ENCODE results near the gene PPP1R1B. TPM values are rescaled to one million over a fixed set of nuclear protein-coding genes. Genes with fewer than 3 reads are reported as not detected.

Gene PPP1R1B
- total RNA-seq, 1 experiment from 2014 or later: not detected

DNA sequence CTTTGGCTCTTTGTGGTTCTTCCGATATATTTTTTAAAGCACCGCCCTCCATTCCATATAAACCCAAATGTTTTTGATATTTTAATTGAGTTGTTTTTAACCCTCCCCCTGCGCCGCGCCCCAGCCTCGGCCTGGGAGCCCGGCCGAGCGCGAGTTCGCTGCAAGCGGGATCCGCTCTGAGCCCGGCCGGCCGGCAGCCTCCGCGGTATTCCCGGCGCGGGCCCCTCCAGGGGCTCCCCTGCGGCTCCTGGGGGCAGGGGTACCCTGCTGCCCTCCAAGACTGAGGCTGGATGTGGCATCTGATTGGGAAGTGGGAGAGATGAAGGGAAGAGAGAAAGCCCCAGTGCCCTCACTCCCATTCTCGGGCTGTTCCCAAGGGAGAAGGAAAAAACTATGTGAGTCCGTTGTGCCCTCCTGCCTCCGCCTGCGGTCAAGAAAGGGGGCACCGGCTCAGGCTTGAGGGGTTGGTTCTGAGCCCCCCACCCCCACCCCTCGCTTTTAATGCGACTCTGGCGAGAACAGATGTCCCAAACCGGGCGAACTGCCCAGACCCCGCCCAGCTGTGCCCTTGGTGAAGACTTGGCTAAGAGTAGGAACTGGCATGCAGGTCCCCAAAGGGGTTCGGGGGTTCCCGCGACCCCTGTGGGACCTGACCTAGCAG is 27.6 kb upstream of the PPP1R1B start:
- in situ Hi-C loops (cut with HindIII; ENCODE audit: low pct_unique_long_range_greater_than_20kb, low sequenced_read_pairs): no loop called here
- no peak for DNase-seq (ENCODE audit: low read depth)

DNA sequence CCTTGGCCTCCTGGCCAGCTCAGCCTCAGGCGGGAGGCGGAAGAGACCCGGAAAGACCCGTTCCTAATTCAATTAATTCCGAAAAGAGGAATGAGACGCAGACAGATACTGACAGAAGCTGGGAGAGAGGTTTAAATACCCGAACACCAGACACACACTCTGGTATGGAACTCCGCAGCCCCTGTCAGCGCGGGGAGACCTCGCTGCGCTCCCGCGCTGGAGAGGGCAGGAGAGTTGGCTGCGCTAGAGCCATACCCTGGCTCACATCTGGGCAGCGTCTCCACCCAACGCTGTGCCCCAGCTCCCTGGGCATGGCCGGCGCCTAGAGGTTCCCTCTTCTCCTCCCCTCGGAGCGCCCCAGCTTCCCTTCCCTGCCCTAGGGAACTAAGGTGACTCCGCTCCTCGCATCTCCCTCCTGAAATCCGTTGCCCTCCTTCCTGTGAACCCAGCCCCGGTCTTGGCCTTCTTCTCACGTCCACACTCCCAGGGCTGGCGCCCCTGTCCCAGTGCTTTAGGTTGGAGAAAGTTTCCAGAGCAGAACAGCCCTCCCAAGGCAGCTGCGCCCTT is 27.0 kb upstream of the PPP1R1B start:
- in situ Hi-C loops (cut with HindIII; ENCODE audit: low pct_unique_long_range_greater_than_20kb, low sequenced_read_pairs): no loop called here
- no peak for DNase-seq (ENCODE audit: low read depth)

DNA sequence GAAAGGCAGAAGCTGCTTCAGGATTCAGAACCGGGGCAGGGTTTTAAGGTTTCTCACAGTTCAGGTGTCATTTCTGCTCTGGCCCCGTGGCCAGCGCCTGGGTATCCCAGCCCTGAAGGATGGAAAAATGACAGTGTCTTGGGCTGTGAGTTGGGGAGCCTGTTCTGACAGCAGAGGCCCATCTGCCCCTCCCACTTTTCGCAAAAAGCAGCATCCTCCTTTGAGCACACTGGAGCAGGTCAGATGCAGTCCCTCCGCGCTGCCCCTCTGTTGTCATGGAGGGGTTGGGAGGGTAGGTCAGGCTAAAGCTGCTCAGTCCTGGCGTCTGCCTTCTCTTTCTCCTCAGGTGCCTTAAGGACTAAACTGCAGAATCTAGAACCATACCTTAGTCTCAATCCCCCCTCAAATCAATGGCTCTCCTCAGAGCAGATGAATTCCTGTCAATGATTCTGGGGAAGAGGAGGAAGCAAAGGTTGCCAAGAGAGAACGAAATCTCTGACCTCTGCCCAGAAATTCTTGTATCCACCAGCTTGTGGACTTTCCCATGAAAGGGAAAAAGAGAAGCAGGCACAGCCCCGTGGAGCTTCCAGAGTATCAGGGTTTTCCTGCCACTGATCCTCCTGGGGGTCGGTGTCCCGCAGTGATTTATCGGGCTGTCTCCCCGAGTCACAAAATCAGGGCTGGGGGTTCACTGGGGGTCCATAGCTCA is 26.3 kb upstream of the PPP1R1B start:
- no peak for DNase-seq (ENCODE audit: low read depth)
- in situ Hi-C loops (cut with HindIII; ENCODE audit: low pct_unique_long_range_greater_than_20kb, low sequenced_read_pairs): no loop called here

DNA sequence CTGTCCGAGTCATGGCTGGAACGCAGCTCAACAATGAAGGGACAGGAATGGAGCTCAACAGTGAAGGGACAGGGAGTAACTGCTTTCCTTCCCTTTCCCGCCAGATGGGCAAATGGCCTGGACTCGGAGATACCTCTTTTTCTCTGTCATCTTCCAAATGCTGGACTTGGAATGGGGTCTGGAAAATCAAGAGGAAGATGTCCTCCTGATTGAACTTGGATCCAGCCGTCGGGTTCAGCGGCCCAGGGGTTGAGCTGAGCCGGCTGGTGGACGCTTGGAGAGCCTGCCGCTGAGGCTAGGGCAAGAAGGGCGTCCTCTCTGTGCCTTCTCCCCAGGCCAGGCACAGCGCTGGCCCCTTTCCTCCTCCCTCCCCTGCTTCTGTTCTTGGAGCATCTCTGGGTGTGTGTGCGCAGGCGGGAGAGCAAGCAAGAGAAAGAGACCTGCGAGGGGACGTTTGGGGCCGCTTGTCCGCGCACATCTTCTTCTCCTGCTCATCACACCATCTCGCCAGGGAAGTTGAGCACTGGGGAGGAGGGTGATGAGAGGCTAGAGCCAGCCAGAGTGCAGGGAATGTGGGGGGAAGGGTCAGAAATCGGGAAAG is 25.7 kb upstream of the PPP1R1B start:
- no peak for DNase-seq (ENCODE audit: low read depth)
- in situ Hi-C loops (cut with HindIII; ENCODE audit: low pct_unique_long_range_greater_than_20kb, low sequenced_read_pairs): no loop called here

DNA sequence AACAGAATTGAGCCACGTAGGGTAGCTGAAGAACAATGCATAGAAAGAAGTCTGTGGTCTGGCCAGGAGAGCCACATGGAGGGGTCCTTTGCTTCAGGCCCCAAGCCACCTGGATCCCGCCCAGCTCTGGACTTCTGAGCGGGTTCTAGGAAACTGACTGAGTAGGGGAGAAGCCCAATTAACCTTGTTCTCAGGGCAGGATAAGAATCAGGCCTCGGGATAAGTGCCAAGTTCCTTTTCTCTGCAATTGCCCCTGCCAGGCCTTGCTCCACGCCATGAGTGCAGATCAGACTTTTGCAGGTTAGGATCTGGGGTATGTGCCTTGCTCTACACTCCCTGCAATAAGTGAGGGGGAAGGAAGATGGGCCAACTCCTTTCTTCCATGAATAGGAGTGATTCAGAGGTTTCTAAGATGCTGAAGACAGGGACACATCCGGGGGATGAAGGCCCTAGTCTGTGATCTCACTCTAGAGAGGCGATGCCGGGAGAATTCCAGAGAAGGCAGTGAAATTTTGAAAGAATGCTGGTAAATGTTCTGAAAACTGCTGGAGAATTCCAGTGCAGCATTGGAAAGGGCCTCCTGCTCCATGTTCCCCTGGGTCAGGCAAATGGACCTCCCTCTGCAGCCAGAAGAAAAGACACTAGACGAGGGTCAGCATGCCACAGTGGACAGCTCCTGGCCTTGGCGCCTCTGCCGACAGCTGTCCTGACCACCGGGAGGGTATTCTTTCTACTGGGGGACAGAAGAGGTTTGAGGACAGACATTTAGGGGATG is 24.8 kb upstream of the PPP1R1B start:
- in situ Hi-C loops (cut with HindIII; ENCODE audit: low pct_unique_long_range_greater_than_20kb, low sequenced_read_pairs): no loop called here

DNA sequence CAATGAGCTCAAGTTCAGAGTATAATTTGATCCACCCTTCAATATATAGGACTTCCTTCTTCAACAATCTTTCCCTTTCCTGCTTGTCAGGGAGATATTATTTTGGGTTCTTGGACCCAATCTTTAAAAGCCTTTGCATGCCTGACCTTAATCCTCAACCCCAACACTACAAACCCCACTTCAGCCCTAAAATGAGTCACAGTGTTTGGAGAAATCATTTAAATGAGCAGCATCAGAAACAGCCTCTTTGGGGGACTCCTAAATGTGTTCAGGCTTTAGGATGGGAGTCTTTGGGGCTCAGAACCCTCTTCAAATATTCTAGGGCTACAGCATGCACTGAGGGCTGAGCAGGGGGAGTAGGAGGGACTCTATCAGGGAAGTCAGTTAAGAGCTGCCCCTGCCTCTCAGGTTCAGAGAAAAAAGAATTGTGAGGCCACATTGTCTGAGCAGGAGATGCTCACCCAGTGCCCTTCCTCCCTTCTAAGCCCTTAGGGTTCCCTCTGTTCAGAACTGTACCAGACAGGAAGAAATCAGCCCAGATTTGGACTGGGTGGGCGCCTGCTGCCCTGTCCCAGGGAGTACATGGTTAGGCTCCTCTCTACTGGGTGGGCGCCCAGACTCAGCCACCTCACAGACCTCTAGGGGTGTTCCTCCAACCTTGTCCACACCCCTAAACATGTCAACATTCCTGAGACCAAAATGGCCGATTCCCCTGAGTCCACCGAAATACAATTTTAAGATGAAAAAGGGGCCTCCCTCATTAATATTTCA is 24.0 kb upstream of the PPP1R1B start:
- no peak for DNase-seq (ENCODE audit: low read depth)
- in situ Hi-C loops (cut with HindIII; ENCODE audit: low pct_unique_long_range_greater_than_20kb, low sequenced_read_pairs): no loop called here

More for the DNA sequence above, 24.8 kb upstream of the PPP1R1B start:
- no peak for DNase-seq (ENCODE audit: low read depth)

DNA sequence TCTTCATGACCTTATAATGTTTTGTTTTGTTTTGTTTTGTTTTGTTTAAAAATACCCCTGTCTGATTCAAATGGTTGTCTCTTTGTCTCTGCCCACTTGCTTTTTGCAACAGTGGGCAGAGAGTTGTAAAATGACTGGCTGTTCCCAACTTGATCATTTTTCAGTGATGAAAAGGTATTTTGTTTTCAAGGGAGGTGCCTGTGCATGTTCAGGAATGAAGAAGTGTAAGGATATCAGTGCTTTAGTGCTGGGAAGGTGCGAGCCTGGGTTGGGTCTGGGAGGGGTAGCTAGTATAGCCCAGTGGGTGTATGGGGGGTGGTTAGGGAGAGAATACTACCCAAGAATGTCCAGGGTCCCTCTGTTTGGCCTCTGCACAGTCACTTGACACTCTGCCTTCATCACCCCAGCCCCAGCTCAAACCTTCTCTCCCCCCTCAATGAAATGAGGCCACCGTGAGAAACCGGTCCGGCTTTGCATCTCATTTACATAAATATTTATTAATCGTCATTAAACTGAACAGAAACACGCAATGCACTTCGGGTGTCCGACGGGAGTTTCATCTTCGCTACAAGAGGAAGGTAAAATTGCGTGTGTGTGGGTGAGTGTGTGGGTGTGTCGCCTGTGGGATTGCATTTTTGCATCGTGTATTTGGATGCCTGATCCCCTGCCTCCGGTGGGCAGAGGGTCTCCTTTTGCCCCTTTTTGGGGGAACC is 23.3 kb upstream of the PPP1R1B start:
- DNase-seq (ENCODE audit: low read depth): no peak
- in situ Hi-C loops (cut with HindIII; ENCODE audit: low pct_unique_long_range_greater_than_20kb, low sequenced_read_pairs): no loop called here

DNA sequence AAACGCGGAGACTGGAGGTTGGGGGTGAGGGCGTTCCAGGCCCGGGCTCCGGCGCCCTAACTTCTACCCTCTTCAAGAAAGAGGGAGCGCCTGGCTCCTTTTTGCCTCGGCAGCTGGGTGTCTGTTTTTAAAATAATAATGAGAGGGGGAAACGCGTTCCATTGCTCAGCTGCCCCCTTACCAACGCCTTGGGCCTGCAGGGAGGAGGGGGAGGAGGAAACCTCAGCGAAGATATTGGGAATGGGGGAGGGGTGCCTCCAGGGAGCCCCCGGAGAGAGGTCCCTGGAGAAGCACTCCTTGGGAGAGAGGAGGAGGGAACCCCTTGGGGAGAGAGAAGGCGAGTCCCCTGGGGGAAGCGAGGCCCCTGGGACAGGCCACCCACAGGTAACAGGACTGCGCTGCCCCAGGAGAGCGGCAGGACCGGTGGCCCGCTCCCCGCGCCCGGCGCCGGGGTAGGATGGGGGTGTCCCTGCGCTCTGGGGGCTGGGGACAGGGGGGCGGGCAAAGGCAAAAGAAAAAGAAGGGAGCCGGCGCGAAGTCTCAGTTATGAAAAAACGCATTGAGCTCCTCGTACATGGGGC is 21.8 kb upstream of the PPP1R1B start:
- DNase-seq (ENCODE audit: low read depth): no peak
- in situ Hi-C loops (cut with HindIII; ENCODE audit: low pct_unique_long_range_greater_than_20kb, low sequenced_read_pairs): no loop called here

DNA sequence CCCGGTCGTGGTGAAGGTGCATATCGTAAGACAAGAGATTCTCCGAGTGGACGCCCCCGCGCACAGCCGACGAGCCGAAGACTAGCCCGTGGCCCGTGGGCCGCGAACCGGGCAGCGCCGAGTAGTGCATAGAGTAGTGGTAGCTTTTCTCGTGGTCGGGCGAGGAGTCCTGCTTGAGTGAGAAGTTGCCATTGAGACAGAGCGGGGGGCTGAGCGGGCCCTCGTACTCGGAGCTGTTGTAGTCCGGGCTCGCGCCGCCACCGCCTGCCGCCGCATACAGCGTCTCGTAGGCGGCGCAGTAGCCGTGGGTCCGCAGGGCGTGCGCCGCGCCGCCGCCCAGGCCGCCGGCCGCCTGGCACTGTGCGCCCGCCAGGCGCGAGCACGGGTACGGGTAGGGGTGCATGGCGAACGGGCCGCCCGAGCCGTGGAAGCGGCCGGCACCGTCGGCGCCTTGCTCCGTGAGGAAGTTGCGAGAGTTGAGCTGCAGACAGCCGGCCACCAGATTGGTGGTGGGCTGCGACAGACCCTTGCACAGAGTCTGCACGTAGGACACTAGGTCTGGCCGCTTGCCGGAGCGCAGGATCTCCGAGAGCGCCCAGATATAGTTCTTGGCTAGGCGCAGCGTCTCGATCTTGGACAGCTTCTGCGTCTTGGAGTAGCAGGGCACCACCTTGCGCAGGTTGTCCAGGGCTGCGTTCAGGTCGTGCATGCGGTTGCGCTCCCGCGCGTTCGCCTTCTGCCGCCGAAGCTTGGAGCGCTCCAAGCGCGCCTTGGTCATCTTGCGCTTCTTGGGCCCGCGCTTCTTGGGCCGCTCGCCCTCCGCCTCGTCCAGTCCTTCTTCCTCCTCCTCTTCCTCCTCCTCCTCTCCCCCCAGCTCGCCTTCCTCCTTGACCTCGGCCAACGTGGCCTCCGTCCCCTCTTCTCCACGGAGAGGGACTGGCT is 21.0 kb upstream of the PPP1R1B start:
- in situ Hi-C loops (cut with HindIII; ENCODE audit: low pct_unique_long_range_greater_than_20kb, low sequenced_read_pairs): no loop called here
- no peak for DNase-seq (ENCODE audit: low read depth)

DNA sequence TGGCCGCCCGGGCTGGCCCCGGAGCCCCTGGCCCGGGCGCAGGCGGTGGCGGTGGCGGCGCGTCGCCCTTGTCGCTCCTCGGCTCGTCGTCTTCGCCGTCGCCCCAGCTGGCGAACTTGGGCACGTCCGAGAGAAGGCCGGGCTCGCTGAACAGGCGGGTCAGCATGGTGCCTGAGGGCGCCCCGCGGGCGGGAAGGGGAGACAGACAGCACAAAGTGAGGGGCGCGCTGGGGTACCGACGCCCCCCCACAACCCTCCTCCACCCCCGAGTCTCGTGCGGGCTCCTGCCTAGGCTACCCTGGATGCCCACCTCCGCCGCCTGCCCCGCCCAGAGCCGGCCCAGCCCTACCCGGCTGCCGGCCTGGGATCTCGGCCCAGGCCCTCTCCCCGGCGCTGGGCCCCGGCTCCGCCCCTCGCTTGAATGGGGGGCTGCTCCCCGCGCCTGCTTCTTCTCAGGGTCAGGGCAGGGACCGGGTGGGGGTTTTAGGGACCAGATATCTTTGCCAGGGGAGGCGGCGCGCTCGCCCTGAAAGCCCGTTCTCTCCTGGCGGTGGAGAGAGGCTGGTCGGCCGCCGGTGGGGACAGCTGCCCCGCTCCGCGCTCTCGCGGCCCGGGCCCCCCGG is 20.2 kb upstream of the PPP1R1B start:
- in situ Hi-C loops (cut with HindIII; ENCODE audit: low pct_unique_long_range_greater_than_20kb, low sequenced_read_pairs): no loop called here

DNA sequence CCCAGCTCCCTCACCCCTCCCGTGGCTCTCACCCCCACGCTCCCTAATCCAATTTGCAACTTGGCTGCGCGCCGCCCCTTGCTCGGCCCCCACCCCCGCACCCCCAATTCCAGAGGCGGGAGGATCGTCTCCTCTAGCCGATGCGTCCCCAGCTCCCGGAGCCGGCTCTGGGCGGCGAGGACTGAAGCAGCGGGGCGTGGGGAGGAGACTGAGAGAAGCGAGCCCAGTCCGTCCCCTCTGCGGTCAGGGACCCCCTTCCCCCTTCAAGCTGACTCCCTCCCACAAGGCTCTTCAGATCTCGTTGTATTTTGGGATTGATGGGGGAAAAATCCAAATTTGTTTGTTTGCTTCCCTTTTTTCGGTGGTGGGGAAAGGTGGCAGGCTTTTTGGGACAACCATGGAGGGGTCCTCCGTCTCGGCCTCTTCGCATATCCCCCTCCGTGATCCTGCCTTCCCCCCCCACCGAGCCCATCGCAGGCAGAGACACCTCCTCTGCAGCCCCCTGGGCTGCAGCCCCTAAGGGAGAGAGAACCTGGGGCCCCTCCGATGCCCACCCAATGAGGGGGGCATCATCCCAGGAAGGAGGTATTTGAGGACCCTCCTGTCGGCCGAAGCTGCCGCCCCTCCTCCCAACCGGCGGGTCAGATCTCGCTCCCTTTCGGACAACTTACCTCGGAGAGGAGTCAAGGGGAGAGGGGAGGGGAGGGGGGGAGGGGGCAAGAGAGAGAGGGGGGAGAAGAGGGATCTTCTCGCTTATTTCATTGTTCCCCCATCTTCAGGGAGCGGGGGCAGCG is 19.5 kb upstream of the PPP1R1B start:
- DNase-seq (ENCODE audit: low read depth): no peak
- in situ Hi-C loops (cut with HindIII; ENCODE audit: low pct_unique_long_range_greater_than_20kb, low sequenced_read_pairs): no loop called here

More for the DNA sequence above, 20.2 kb upstream of the PPP1R1B start:
- DNase-seq (ENCODE audit: low read depth): no peak

DNA sequence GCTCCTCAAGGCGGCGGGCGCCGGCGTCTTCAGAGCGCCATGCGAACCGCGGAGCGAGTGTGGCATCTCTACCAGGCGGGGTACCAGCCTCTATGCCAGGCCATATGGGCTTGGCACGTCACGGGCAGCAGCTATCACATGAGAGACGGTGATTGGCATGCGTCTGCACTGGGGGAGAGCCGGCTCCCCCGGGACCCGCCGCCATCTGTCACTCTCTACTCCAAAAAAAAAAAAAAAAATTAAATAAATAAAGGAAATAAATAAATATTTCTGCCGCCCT is 19.0 kb upstream of the PPP1R1B start, which contains the start of gene NEUROD2:
NEUROD2 (minus strand) TSS at position 70 of the 280 bp plus-strand sequence. CDS start 1,321 bp downstream, outside the sequence.
- in situ Hi-C loops (cut with HindIII; ENCODE audit: low pct_unique_long_range_greater_than_20kb, low sequenced_read_pairs): no loop called here
- DNase-seq (ENCODE audit: low read depth): no peak

DNA sequence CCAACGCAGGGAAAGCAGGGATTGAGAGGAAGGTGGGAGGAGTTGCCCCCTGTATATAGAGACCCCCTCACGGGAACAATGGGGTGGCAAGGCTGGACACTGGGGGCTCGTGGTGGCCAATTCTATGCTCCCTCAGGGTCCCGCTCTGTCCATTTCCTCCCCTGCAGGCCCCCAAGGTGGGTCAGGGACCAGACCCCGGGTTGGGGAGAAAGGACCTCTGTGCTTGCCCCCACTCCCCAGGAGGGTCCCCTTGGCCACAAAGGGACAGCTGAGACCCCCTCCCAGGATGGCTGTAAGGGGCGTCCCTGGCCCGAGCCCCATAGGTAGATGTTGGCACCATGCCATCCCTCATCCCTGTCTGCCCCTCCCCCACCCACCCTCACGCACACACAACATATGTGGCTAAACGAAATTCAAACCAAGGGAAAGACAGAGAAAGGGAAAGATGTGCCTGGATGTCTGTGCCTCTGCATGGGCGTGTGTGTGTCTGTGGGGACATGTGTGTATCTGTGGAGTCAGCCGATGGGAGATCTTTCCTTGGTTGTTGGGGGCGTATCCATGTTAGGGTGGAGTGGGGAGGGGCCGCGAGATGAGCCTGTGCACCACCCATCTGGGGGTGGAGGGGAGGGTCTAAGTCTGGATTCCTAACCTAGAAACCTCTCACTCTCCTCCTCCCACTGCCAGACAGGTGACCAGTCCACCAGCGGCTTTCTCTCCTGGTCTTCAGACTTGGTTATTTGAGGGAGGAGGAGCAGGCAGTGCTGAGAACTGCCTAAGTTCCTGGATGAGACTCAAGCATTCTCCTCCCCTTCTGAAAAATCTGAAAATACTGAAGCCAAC is 18.4 kb upstream of the PPP1R1B start:
- no peak for DNase-seq (ENCODE audit: low read depth)
- in situ Hi-C loops (cut with HindIII; ENCODE audit: low pct_unique_long_range_greater_than_20kb, low sequenced_read_pairs): no loop called here

DNA sequence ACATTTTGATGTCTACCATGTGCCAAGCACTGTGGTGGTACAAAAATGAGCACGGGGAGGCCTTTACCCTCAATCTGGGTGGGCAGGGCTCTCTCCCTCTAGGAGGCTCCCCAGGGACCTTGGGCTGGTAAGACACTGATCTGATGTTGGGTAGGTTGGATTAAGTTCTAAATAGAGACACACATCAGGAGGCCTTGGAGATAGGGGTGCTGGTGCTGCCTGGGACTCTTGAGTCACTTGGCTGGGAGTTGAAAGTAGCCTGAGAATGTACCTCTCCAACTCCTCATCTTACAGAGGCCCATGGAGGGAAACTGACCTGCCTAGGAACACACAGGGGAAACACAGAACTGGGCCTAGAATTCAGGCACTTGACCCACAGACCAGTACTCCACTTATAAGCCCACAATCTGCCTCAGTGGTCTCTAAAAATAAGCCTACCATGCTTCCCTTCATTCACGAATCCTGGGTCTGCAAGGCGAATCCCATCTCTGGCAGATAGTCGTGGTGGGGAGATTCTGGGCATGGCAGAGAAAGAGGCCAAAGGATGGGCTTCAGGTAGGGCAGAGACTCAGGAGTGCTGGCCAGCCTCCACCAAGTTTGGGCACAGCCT is 17.2 kb upstream of the PPP1R1B start:
- DNase-seq (ENCODE audit: low read depth): no peak
- in situ Hi-C loops (cut with HindIII; ENCODE audit: low pct_unique_long_range_greater_than_20kb, low sequenced_read_pairs): no loop called here

Measured in Caki2 (cell line).